GM10248 (cell line): Measurements from ENCODE around the gene CEP83.

Experiments
- CTCF ChIA-PET: fragments of 300-600 bp; sonication (Branson Sonifier 250); formaldehyde crosslinking; extraction: SDS; loops from one replicate; lab custom pipeline; 2021; ENCODE audit warnings: antibody characterized with exemption; lab: Yijun Ruan, JAX
- POLR2A ChIA-PET: fragments of 350-650 bp; sonication (Branson Sonifier 250); formaldehyde crosslinking; extraction: SDS; loops from one replicate; lab custom pipeline; 2020; ENCODE audit warnings: antibody characterized with exemption; lab: Yijun Ruan, JAX
- DNase-seq: peaks from one replicate; pipeline ENCODE4 v3.0.0; 2012; ENCODE audit errors: extremely low spot score
- CTCF ChIP-seq: IDR thresholded peaks from 2 replicates; pipeline ENCODE4 v1.5.1; 2012; ENCODE audit warnings: mild to moderate bottlenecking, low read depth; ENCODE audit errors: extremely low read depth, missing control alignments, control extremely low read depth

The CEP83 gene

DNA sequence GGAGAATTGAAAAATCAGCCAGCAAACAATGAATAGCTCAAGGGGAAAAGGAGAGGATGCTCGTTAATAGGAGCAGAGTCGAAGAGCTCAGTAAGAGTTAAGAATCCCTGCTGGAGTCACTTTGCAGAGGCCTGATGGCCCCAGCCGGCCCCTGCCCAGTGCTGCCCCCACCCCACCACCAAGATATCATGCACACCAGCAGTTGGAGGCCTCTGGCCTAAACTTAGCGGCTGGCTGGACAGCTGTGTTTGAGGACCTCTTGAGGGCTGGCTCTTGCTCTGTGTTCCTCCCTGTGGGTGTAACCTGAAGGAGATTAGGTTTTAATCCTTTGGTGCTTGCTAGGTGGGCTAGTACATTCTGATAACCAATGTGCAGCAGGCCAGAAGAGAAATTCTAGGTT is 169.3 kb downstream of the CEP83 start:
- ChIA-PET CTCF (interaction anchor here (0.8 to 1.4 kb wide), 7 partner anchors 8 to 245 kb away, joined by 3 to 7 read pairs (median 3); no protein-coding TSS in a partner anchor), POLR2A (interaction anchor here (0.6 kb wide), 1 partner anchor 218 kb away, joined by 8 read pairs; no protein-coding TSS in a partner anchor)
- TF ChIP-seq CTCF, result no peak
- no peak for DNase-seq

- ChIA-PET CTCF (interaction anchor here (0.8 to 2.3 kb wide), 11 partner anchors 8 to 246 kb away, joined by 3 to 10 read pairs (median 3); no protein-coding TSS in a partner anchor), POLR2A (interaction anchor here (0.6 kb wide), 1 partner anchor 219 kb away, joined by 8 read pairs; no protein-coding TSS in a partner anchor)
- no peak for TF ChIP-seq CTCF
- DNase-seq, result no peak
Observed at GRCh38 chr12:94289461-94290312, 170.0 kb downstream of the CEP83 start.

DNA sequence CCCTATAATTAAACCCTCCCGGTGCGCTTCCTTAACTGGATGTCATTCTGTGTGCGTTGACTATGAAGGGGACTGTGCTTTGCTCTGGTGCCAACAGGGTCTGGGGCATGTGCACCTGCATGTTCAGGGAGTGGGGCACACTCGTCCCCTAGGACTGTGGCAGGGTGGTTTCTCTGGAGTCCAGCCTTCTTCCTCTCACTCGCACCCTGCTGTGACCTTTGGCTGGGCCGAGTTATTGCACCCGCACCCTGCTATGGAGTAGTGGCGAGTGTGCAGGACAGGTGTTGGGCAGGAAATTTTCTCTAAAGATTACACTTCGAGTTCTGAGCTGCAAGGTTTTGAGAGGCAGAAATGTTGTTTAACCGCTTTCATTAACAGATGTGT is 172.4 kb downstream of the CEP83 start:
- no peak for TF ChIP-seq CTCF
- no peak for DNase-seq
- POLR2A ChIA-PET, result no interaction called here
- CTCF ChIA-PET, result interaction anchor here (1.9 kb wide), 1 partner anchor 12 kb away, joined by 5 read pairs; no protein-coding TSS in a partner anchor

DNA sequence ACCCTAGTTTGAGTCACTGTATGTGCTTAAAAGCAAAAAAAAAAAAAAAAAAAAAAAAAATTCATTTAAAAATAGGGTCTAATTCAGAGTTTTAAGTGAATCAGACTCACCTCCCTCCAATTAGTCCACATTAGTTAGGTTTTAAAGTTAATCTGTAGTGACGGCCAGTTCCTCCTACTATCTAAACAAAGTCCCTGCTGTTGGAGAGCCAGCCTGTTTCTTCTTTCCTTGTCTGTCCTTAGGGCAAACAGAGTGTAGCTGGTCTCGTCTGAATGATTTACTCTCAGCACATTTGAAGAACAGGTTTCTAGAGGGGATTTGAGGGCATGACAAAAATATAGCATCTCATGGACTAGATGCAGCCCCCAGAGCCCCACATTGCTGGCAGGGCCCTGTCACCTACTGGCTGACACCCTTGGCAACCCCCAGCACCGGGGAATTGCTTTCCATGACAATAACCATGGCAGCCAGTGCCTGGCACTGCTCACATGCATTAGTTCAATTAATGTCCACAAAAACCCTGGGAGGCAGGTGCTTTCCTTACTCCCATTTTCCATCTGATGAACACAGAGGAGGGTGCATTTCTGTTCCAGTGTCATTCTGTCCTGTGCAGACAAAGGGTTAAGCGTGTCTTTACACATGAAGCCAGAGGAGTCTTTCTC is 173.0 kb downstream of the CEP83 start:
- DNase-seq, result no peak
- ChIA-PET POLR2A (no interaction called here), CTCF (interaction anchor here (1.9 kb wide), 1 partner anchor 12 kb away, joined by 5 read pairs; no protein-coding TSS in a partner anchor)
- no peak for TF ChIP-seq CTCF

DNA sequence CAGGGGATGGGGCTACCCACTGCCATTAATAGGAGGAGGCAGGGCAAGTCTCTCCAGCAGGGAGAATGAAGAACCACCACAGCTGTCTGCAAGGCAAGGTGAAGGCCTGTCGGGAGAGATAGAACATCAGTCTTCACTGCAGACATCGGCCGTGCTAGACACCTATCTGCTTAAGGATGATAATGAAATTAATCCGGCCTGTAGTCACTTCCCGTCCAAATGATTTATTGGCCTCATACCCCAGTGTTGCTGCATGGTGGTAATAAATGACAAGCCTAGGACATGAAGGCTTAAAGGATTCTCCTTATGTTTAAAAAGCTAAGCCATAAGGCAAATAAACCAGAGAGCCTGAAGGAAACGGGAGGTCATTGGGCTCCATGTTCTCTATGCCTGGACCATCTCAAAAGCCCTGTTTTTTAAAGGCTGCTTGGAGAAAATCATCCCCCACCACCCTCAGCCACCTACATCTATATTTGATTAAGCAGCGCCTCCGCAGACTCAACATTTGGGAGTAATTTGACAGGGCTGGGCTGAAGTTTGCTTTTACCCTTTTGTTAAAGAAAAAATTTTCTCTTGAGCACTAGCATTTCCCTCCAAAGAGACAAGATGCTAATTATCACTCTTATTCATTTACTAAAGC is 173.6 kb downstream of the CEP83 start:
- no peak for TF ChIP-seq CTCF

DNA sequence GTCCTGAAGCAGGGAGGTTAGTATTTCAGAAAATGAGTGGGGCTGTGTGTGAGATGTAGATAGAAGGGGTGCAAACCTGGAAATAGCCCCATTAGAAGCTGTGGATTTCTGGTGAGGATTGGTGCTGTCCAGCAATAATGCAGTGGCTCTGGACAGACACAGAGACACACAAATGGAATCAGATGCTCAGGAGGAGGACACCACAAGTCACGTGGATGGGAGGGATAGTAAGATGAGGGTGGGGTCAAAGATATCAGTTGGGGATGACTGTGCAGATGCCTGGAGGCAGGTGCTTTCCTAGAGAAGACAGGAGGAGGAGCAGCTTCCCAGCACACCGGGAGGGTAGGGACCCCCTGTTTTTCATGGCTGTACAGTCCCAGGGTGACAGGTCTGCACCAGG is 174.8 kb downstream of the CEP83 start:
- no peak for TF ChIP-seq CTCF
- DNase-seq, result no peak
- ChIA-PET CTCF (no interaction called here), POLR2A (no interaction called here)

More for the DNA sequence above, 173.6 kb downstream of the CEP83 start:
- no peak for DNase-seq
- ChIA-PET POLR2A (no interaction called here), CTCF (interaction anchor here (1.9 kb wide), 1 partner anchor 13 kb away, joined by 5 read pairs; no protein-coding TSS in a partner anchor)
